Motor neuron (in vitro differentiated cells): Measurements from ENCODE around the gene ITGAE. TPM values are rescaled to one million over a fixed set of nuclear protein-coding genes. Genes with fewer than 3 reads are reported as not detected.

ENCODE experiments used
- ATAC-seq, 8 experiments: fragments of 200-7000 bp; cut with Tn5 transposase; replicated peaks in 6 of 8; 2 replicates each; pipeline ENCODE4 v1.8.0; 2021; ENCODE audit warnings: mild to moderate bottlenecking in 8 of 8, moderate library complexity in 8 of 8
- H3K27ac ChIP-seq, 2 donors: fragments of 250-450 bp; sonication (Bioruptor Pico); 2 replicates each; pipeline ENCODE4 v1.9.0; 2021; ENCODE audit warnings: antibody characterized with exemption in 2 of 2, mild to moderate bottlenecking in 2 of 2, moderate library complexity in 1 of 2
- H3K4me1 ChIP-seq, 2 donors: fragments of 250-450 bp; sonication (Bioruptor Pico); replicated peaks in 1 of 2; 2 replicates each; pipeline ENCODE4 v1.6.1; 2021; ENCODE audit warnings: antibody characterized with exemption in 2 of 2, mild to moderate bottlenecking in 2 of 2, moderate library complexity in 1 of 2
- H3K4me3 ChIP-seq, 5 donors: fragments of 250-450 bp; sonication (Bioruptor Pico); 2 replicates each; pipeline ENCODE4 v1.9.0; 2021; ENCODE audit warnings: antibody characterized with exemption in 5 of 5, mild to moderate bottlenecking in 5 of 5, moderate library complexity in 4 of 5
- WGBS, 10 experiments: fragments of 450-650 bp; shearing (Covaris generic); methylation state at CpG; one replicate each; pipeline ENCODE4 v1.0.0; 2022; 5-methylcytosine and 5-hydroxymethylcytosine counted together
- in situ Hi-C, 9 experiments: fragments of 400-800 bp; cut with MboI; loops; one replicate each; pipeline ENCODE4 v1.15.0; 2021; ENCODE audit warnings: low sequenced_read_pairs in 9 of 9, low pct_unique_long_range_greater_than_20kb in 2 of 9; ENCODE audit not compliant: unreplicated experiment in 9 of 9
- total RNA-seq, 8 experiments: library from RNA; unstranded; fragments of 300-600 nt; gene quantifications; 2 replicates each; pipeline versions ENCODE4 v1.2.3 to v1.2.4, GENCODE V29; 2022

Gene ITGAE
- total RNA-seq, 8 experiments from 2014 or later, result 14.0 to 47.6 (median 22.3) TPM

GRCh38 chr17:3668279-3669084 is 132.5 kb downstream of the ITGAE start, which contains the start of the genes EMC6 and TAX1BP3:
TSS of gene EMC6 (plus strand) at chr17:3668812. CDS start at chr17:3669147, 335 bp downstream.
TSS of gene TAX1BP3 (minus strand) at chr17:3668578. CDS start at chr17:3668526, 52 bp downstream.
- Histone ChIP-seq H3K4me1 (peaks cover 11 to 13% of the 10 kb centered on the region in 2 donors), H3K27ac (peak within 1 kb of the TSS; percentile 89 to 95), H3K4me3 (peak within 1 kb of the TSS; percentile 73 to 96 (median 90))
- WGBS, 10 experiments, result 0 to 3% (median 0%) methylated on average over 1 to 16 of the region's 89 CpGs; no CpG with 5 or more reads in 4 of the 10 experiments
- peak; percentile 74 to 95 (median 92) for ATAC-seq
- in situ Hi-C loops, result loop anchor here in 1 of 9 experiments (25.0 kb wide), 1 partner anchor 106 kb away; the partner anchor contains the start of gene TRPV3

GRCh38 chr17:3667366-3668278 is 133.4 kb downstream of the ITGAE start:
- Histone ChIP-seq H3K27ac (peak overlapping the region; percentile 89 to 95), H3K4me3 (peak overlapping the region; percentile 65 to 96 (median 83)), H3K4me1 (peaks cover 11 to 19% of the 10 kb centered on the region in 2 donors)
- 0 to 38% (median 5%) methylated on average over 1 to 7 of the region's 39 CpGs; no CpG with 5 or more reads in 3 of the 10 experiments for WGBS, 10 experiments
- ATAC-seq, result peak; percentile 61 to 76 (median 68)
- in situ Hi-C loops, result loop anchor here in 1 of 9 experiments (25.0 kb wide), 1 partner anchor 105 kb away; the partner anchor contains the start of gene TRPV3

- ATAC-seq, result no peak
- Histone ChIP-seq H3K4me3 (no peak overlapping the region), H3K27ac (no peak overlapping the region), H3K4me1 (peaks cover 11 to 21% of the 10 kb centered on the region in 2 donors)
- in situ Hi-C loops, result loop anchor here in 1 of 9 experiments (25.0 kb wide), 1 partner anchor 104 kb away; the partner anchor contains the start of gene TRPV3
- 7 to 100% (median 100%) methylated on average over 1 to 3 of the region's 6 CpGs; no CpG with 5 or more reads in 6 of the 10 experiments for WGBS, 10 experiments
Observed at GRCh38 chr17:3666516-3666915, 134.5 kb downstream of the ITGAE start.

- Histone ChIP-seq H3K27ac (no peak overlapping the region), H3K4me1 (peaks cover 11 to 21% of the 10 kb centered on the region in 2 donors), H3K4me3 (no peak overlapping the region)
- no peak for ATAC-seq
- WGBS, 10 experiments, result 45 to 100% (median 69%) methylated on average over 2 to 5 of the region's 5 CpGs; no CpG with 5 or more reads in 6 of the 10 experiments
- in situ Hi-C loops, result loop anchor here in 1 of 9 experiments (25.0 kb wide), 1 partner anchor 104 kb away; the partner anchor contains the start of gene TRPV3
Observed at GRCh38 chr17:3665834-3666233, 135.2 kb downstream of the ITGAE start.

Other genes with a start within 250 kb of the ITGAE start
- 1 to 10 TPM in 5 of 8 experiments, under 1 TPM in 3; 0.11 to 3.2 (median 1.2) TPM for gene TRPV3, start 243.4 kb downstream of the ITGAE start, total RNA-seq
- 1 to 10 TPM; 2.2 to 6.3 (median 2.8) TPM for gene TRPV1, start 191.8 kb downstream of the ITGAE start, total RNA-seq
- gene SHPK, start 164.9 kb downstream of the ITGAE start, total RNA-seq, result 10 to 100 TPM in 2 of 8 experiments, 1 to 10 TPM in 6; 6.1 to 14.4 (median 7.0) TPM
- gene CTNS, start 164.4 kb downstream of the ITGAE start, total RNA-seq, result 10 to 100 TPM in 5 of 8 experiments, 1 to 10 TPM in 3; 3.0 to 16.6 (median 10.9) TPM
- gene TAX1BP3, start 132.6 kb downstream of the ITGAE start, total RNA-seq, result 100 to 1,000 TPM in 2 of 8 experiments, 10 to 100 TPM in 6; 19.2 to 314 (median 43.5) TPM
- gene EMC6, start 132.4 kb downstream of the ITGAE start, total RNA-seq, result 10 to 100 TPM; 21.1 to 60.8 (median 38.2) TPM
- gene P2RX5, start 105.0 kb downstream of the ITGAE start, total RNA-seq, result 10 to 100 TPM in 2 of 8 experiments, 1 to 10 TPM in 4, under 1 TPM in 2; 0.88 to 20.9 (median 1.3) TPM
- 1 to 10 TPM in 4 of 8 experiments, under 1 TPM in 4; 0.43 to 8.5 (median 1.2) TPM for gene HASPIN, start 77.3 kb downstream of the ITGAE start, total RNA-seq
- 10 to 100 TPM; 17.7 to 57.9 (median 33.7) TPM for gene NCBP3, start 45.1 kb upstream of the ITGAE start, total RNA-seq
- gene CAMKK1, start 91.9 kb upstream of the ITGAE start, total RNA-seq, result 1 to 10 TPM; 2.2 to 7.7 (median 5.1) TPM
- 1 to 10 TPM in 1 of 8 experiments, under 1 TPM in 5, not detected in 2; 0.05 to 1.2 (median 0.29) TPM for gene P2RX1, start 115.3 kb upstream of the ITGAE start, total RNA-seq
- 1 to 10 TPM in 4 of 8 experiments, under 1 TPM in 4; 0.07 to 3.9 (median 1.00) TPM for gene ATP2A3, start 163.2 kb upstream of the ITGAE start, total RNA-seq